K562 (cell line): Measurements from ENCODE around the gene PTTG1IP. TPM values are rescaled to one million over a fixed set of nuclear protein-coding genes. Genes with fewer than 3 reads are reported as not detected.

Source experiments
- BCL6 ChIP-seq: fragments of 250-450 bp; sonication (Bioruptor Pico); IDR thresholded peaks from 2 replicates; pipeline ENCODE4 v1.4.0; 2020
- CBX8 ChIP-seq: fragments of 200-600 bp; sonication (generic); IDR thresholded peaks from 2 replicates; pipeline ENCODE4 v1.6.1; 2012; ENCODE audit warnings: borderline replicate concordance, mixed run types, low read depth, mild to moderate bottlenecking, moderate library complexity, mixed read lengths, low read length, control low read depth, inconsistent platforms; ENCODE audit not compliant: poor library complexity, severe bottlenecking; ENCODE audit errors: extremely low read depth
- E4F1 ChIP-seq: fragments of 250-450 bp; sonication (Bioruptor Pico); IDR thresholded peaks from 2 replicates; pipeline ENCODE4 v1.5.0; 2021; ENCODE audit warnings: mild to moderate bottlenecking, borderline replicate concordance
- EP300 ChIP-seq: IDR thresholded peaks from 2 replicates; pipeline ENCODE4 v1.6.1; 2012; ENCODE audit warnings: low read length, improper control_type of control experiment
- GABPB1 ChIP-seq: sonication (generic); formaldehyde crosslinking; IDR thresholded peaks from 2 replicates; pipeline ENCODE4 v1.8.0; 2022; ENCODE audit warnings: mild to moderate bottlenecking, missing genetic modification reagents
- KDM5B ChIP-seq: fragments of 200-600 bp; sonication (generic); IDR thresholded peaks from 2 replicates; pipeline ENCODE4 v1.6.1; 2012; ENCODE audit warnings: low read depth, mild to moderate bottlenecking, moderate library complexity, low read length, control low read depth, inconsistent platforms; ENCODE audit not compliant: insufficient replicate concordance
- MECOM ChIP-seq: fragments of 250-450 bp; sonication (Bioruptor Pico); IDR thresholded peaks from 2 replicates; pipeline ENCODE4 v1.8.0; 2022; ENCODE audit warnings: inconsistent platforms
- MITF ChIP-seq: IDR thresholded peaks from 2 replicates; pipeline ENCODE4 v1.6.1; 2014; ENCODE audit warnings: antibody characterized with exemption
- TARDBP ChIP-seq: fragments of 450-650 bp; IDR thresholded peaks from 2 replicates; pipeline ENCODE4 v1.6.1; 2016
- XRCC5 ChIP-seq: fragments of 200-400 bp; formaldehyde crosslinking; IDR thresholded peaks from 2 replicates; pipeline ENCODE4 v1.6.1; 2017; ENCODE audit warnings: low read depth, mild to moderate bottlenecking, low read length
- ZBTB26 ChIP-seq: fragments of 450-650 bp; formaldehyde crosslinking; IDR thresholded peaks from 2 replicates; pipeline ENCODE4 v1.4.0; 2022; ENCODE audit warnings: missing genetic modification characterization
- ZKSCAN3 ChIP-seq: fragments of 250-450 bp; sonication (Bioruptor Pico); IDR thresholded peaks from 2 replicates; pipeline ENCODE4 v1.4.0; 2020
- ZMIZ1 ChIP-seq, 2 experiments: fragments of 150-350 bp in 1 of 2; IDR thresholded peaks; 2 replicates each; pipeline ENCODE4 v1.6.1; 2012 to 2016; ENCODE audit warnings: low read depth in 2 of 2, low read length in 2 of 2, mild to moderate bottlenecking in 1 of 2, moderate library complexity in 1 of 2
- ZNF143 ChIP-seq: sonication (generic); formaldehyde crosslinking; IDR thresholded peaks from 2 replicates; pipeline ENCODE4 v1.9.0; 2022; ENCODE audit warnings: mild to moderate bottlenecking, missing genetic modification reagents
- ZNF224 ChIP-seq: sonication (generic); formaldehyde crosslinking; IDR thresholded peaks from 2 replicates; pipeline ENCODE4 v1.8.0; 2022; ENCODE audit warnings: mild to moderate bottlenecking, missing genetic modification reagents
- ZNF263 ChIP-seq: sonication (generic); formaldehyde crosslinking; IDR thresholded peaks from 2 replicates; pipeline ENCODE4 v1.8.0; 2022; ENCODE audit warnings: mild to moderate bottlenecking, missing genetic modification reagents, borderline replicate concordance
- ZNF589 ChIP-seq: fragments of 200-800 bp; sonication (Bioruptor generic); IDR thresholded peaks from 2 replicates; pipeline ENCODE4 v1.6.1; 2016; ENCODE audit warnings: low read depth, missing genetic modification characterization, missing compliant biosample characterization
- ZNF764 ChIP-seq: fragments of 250-450 bp; sonication (Bioruptor Pico); IDR thresholded peaks from 2 replicates; pipeline ENCODE4 v1.4.0; 2020; ENCODE audit warnings: low read depth, mild to moderate bottlenecking, moderate library complexity
- ZSCAN29 ChIP-seq: fragments of 450-650 bp; IDR thresholded peaks from 2 replicates; pipeline ENCODE4 v1.6.1; 2017
- polyA plus RNA-seq, 8 experiments: library from polyadenylated mRNA; depleted of rRNA in 4 of 8; stranded (reverse) in 5 of 8; unstranded in 3 of 8; fragments of >200 nt; fragmentation: Nextera tagmentation in 2 of 8; fragmentation: Illumina TruSeq in 1 of 8; extraction: Ambion mirVana in 2 of 8; extraction: Trizol in 1 of 8; gene quantifications; 2 replicates each; pipeline versions ENCODE4 v1.2.1 to v1.2.3, GENCODE V29; 2011 to 2014; ENCODE audit warnings: inconsistent platforms in 1 of 8, missing spikeins in 1 of 8
- total RNA-seq, 7 experiments: library from RNA; depleted of rRNA in 6 of 7; stranded (reverse); fragments of >200 nt in 6 of 7; fragmentation: Illumina TruSeq in 2 of 7; extraction: Trizol in 2 of 7; gene quantifications; 2 replicates each; pipeline versions ENCODE4 v1.2.1 to v1.2.3, GENCODE V29; 2011 to 2021; ENCODE audit warnings: low replicate concordance in 1 of 7

PTTG1IP gene
- total and polyA plus RNA-seq, 9 of the 15 experiments (the other 6 are each of a cell fraction or from before 2014, with no cell fraction given), result 5.0 to 99.3 (median 82.4) TPM

- no peak for TF ChIP-seq ZMIZ1 (IDR thresholded peaks at IDR 0.05; ENCODE audit: low read depth in 2 of 2, low read length in 2 of 2)
- TF ChIP-seq TARDBP, result peak; percentile 65
- TF ChIP-seq MITF, result peak; percentile 65; the same call in 1 of the 2 replicates
- TF ChIP-seq GABPB1, result 0 out of 2 replicates have a peak, but pooled peaks have one; percentile 3
- TF ChIP-seq KDM5B, result peak; percentile 19
- TF ChIP-seq MECOM (CRISPR knock-in tag), result peak; percentile 92
- TF ChIP-seq ZNF764 (CRISPR knock-in tag), result 0 out of 2 replicates have a peak, but pooled peaks have one; percentile 54
- peak; percentile 26; the same call in 1 of the 2 replicates for TF ChIP-seq ZNF143 (CRISPR knock-in tag)
- no peak for TF ChIP-seq ZSCAN29
- 0 out of 2 replicates have a peak, but pooled peaks have one; percentile 23 for TF ChIP-seq ZBTB26 (CRISPR knock-in tag)
- TF ChIP-seq E4F1 (CRISPR knock-in tag), result peak; percentile 77; the same call in 1 of the 2 replicates
- TF ChIP-seq XRCC5, result no peak
- TF ChIP-seq EP300, result 0 out of 2 replicates have a peak, but pooled peaks have one; percentile 47
- TF ChIP-seq CBX8, result no peak
- TF ChIP-seq ZNF224 (CRISPR knock-in tag), result no peak
- TF ChIP-seq BCL6 (CRISPR knock-in tag), result peak; percentile 75; the same call in 1 of the 2 replicates
- TF ChIP-seq ZNF263 (CRISPR knock-in tag), result peak; percentile 72
- TF ChIP-seq ZKSCAN3, result no peak
- TF ChIP-seq ZNF589 (CRISPR knock-in tag), result peak; percentile 100
These were observed 55.4 kb downstream of the PTTG1IP start, which contains the start of gene SUMO3 (continued) for GRCh38 chr21:44817914-44818639.
